ENCODE results near the gene SLC7A1.

SLC7A1 gene

DNA sequence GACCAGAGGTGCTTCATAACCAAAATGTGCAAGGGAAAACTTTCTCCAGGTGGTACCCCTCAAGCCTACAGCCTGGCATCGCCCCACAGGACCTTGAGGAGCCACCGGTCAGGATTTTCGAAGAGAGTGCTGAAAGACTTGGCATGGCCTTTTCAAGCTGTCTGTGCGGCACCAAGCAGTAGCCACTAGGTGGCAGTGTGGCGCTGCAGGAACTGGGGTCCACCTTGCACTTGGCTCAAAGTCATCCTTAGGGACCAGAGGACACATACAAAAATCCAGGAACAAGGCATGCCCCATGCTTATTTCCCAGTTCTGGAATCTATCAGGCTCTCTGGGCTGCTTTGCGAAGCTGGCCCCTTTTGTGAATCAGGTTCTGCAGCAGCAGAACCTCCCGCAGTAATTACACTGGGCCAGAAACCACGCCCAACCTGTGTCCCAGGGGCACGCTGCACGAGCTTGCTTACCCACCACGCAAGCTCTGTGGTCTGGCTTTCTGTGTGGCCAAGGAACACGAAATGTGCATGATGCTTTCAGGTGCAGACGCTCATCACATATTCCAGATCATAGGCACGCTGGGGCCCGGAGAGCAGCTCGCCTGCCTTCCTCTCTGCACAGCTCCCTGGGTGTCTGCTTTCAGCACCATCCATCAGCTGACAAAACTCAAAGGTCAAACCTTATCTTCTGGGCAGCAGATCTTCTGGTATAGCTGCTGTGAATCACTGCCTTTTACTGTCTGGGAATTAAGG is 87.2 kb downstream of the SLC7A1 start:
- no peak for DNase-seq

DNA sequence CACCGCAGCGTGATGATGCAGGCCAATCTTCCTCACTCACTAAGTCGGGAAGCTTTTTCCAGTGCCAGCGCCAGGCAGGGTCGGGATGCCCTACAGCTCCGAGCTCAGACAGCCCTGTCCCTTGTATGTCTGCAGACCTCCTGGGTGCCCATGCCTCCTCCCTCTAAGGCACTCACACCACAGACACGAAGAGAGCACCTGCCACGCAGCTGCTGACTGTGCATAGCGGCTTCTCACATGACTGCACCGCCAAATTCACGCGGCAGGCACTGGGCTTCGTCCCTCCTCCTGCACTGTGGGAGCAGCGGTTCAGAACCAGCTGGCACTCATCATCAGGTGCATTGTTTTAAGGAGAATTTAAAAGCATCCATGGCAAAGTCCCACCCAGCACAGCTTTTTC is 88.1 kb downstream of the SLC7A1 start:
- no peak for DNase-seq

DNA sequence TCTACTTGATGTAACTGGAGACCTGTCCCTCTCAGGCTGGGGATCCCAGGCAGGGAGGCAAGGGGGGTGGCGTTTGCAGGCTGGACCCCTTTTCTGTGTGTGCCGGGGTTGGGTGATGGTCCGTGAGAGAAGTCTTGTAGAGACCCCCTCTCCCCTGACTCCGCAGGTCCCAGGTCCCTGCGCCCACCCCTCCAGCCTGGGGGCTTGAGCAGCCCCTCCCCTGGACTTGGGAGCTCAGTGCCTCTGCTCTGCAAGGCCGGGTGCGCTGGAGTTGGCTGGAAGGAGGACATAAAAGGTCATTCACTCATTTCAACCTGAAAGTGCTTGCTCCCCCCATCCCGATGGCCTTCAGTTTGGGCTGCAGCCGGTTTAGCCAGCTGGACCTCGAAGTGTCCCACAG is 89.5 kb downstream of the SLC7A1 start:
- DNase-seq: no peak

DNA sequence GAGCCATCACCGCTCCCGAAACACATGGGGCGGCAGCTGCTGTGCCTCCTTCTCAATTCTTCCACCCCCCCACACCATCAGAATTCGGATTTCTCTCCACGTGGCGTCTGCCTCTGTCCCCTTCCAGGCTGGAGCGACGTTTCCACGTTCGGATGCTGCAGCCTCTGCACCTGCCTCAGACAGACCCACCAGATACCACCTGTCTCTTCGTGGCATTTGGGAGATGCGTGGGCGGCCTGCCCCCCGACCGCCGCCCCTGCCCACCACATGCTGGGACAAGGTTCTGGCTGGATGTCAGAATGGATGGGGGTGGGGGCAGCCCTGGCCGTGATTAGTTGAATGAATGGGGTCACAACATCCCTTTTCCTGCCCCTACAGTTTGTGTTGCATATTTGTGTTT is 90.0 kb downstream of the SLC7A1 start:
- no peak for DNase-seq

DNA sequence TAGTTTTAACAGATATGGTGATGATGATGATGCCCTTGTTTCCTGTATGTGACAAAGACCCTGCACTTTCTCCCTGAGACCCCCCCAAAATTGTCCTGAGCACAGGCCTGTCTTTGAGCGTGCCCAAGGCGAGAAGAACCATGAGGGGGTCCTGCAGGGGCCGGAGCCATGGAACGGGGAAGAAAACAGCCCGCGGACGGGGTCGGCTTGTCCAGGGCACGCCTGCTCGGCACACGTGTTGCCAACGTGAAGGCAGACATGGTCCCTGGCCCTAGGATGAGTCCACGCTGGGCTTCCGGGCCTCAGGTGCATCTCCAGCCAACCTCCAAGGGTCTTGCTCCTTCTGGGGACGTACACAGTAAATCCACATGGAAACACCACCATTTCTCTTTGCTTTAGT is 90.8 kb downstream of the SLC7A1 start:
- no peak for DNase-seq

DNA sequence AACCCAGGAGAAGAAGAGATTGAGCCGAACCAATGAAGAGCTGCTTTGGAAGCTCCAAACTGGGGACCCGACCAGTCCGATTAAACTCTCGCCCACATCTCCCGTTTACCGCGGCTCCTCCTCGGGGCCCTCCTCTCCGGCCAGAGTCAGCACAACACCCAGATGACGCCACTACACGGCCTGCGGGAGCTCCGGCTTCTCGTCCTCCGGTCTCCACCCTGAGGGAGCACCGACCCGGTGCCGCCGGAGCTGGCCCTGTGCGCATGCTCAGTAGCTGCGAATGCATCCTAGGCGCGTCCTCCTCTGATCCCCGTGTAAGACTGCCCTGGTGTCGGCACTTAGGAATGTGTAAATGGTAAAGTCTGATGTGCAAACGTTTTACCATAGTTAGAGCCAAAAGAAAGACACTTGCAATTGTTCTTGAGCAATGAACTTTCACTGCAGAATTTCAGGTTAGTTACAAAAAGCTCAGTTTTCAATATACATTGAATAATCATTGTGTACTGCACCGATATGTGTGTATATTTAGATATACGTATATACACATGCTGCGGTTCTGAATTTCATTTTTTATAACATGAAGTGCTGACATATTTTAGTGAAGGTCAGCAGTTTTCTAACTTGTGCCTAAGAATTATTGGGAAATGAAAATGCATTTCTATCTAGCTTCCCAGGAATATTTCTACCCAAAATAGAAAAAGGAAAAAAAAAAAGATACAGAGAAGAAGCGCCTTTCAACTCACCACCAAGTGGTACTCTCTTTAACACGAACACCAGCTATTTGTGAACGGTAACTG is 92.2 kb downstream of the SLC7A1 start:
- no peak for DNase-seq

DNA sequence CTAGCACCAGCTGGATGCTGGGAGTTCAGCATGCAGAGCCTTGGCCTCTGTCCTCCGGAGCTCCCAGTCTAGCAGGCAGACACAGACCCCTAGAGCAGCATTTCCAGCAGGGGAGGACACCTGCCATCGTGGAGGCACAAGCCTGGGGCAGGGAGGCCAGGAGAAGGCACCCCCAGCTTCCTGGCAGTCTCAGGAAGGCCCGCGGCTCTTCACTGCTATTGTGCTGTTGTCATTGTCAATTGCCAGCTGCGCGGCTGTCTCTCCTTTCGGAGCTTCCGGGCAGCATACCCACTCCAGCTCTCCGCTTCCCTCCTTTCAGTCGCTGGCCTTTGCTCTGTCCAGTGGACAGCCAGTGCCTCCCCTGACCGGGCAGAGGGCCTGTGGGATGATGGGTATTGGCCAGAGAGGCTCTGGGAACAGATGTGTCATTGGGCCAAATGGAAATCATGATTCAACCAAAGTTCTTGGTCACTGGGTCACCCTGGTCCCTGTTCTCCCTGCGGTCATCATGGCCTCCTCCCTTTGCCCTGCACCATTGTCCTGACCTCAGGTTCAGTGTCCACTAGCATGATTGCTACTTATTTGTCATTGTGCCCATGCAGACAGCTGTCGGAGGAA is 93.0 kb downstream of the SLC7A1 start:
- DNase-seq: no peak

DNA sequence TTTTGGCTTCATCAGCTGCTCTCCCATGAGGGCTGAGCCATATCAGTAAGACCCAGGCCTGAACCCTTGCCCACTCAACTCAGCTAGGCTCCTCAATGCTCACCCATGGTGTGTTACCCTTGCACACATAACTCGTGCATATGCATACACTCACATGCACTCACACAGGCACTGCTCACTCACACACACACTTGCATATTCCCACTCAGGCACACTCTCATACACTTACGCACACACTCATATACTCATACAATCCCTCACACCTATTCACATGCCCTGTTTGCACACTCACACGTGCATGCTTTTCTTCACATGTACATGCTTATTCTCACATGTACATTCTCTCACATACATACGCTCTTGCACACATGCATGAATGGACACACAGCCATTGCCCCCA is 93.8 kb downstream of the SLC7A1 start:
- DNase-seq: no peak

DNA sequence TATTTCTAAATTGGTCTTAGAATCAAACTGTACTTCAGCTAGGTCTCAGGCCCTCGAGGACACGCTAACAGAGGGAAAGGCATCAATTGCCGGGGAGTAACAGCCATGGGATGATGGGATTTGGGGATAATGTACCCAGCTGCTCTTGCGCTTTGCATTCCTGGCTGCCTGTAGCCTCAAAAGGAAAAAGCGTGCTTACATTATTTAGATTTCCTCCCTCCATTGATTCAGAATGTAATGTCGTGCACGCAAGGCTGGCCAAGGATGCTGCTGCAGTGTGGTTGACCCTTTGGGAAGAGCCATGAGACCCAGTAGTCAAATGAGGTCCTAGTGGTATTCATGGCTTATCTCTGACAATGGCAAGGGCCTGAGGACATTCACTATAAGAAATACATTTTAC is 95.1 kb downstream of the SLC7A1 start:
- DNase-seq: no peak

DNA sequence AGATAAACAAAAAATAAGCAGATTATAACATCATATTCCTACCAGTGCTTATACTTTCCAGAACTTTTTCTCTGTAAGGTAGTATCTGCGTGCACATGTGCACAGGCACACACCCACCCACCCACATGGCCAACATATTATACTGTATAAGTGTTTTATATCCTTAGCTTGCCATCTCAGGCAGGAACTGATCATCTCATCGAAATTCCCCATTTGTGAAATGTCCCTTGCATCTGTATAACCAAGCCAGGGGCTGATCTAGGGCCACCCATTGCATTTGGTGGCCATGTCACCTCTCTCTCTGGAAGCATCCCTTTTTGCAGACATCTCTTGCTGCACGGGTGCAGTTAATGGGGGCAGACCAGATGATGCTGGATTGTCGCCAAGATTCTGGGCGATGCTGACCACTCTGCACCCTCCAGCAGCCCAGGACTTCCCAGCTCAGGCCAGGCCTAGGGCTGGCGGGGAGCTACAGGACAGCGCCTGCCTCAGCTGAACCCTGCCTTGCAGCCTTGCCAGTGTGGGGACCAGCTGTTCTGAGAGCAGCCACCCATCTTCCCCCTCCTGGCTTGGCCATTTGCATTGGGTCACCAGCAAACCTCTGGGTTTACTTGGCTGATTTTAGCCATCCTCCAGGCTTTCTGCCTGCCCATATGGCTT is 95.9 kb downstream of the SLC7A1 start:
- DNase-seq: no peak

DNA sequence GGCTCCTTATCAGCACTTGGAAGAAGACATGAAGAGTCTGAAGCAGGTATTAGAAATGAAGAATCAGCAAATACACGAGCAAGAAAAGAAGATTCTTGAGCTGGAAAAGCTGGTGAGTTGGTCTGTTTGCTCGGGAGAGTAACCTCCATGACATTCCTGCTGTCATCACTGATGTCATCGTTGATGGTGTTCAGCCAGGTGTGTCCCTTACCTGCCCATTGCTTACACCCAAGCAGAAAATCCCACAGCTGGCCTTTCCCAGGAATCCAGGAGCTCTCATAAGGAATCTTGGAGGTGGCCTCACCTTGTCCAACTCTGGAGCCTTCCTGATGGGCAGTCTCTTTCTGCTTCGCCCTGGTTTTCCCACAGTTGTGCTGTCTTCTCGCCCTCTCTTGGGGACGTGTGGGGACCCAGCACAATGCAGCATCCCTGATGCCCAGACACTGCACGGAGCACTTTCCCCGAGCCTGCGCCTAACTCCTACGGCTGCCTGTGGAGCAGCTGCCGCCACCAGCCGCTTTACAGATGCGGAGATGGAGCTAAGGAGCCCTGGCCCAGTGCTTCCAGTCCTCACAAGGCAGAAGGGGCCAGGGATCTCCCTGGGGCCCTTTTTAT is 97.0 kb downstream of the SLC7A1 start:
- no peak for DNase-seq

DNA sequence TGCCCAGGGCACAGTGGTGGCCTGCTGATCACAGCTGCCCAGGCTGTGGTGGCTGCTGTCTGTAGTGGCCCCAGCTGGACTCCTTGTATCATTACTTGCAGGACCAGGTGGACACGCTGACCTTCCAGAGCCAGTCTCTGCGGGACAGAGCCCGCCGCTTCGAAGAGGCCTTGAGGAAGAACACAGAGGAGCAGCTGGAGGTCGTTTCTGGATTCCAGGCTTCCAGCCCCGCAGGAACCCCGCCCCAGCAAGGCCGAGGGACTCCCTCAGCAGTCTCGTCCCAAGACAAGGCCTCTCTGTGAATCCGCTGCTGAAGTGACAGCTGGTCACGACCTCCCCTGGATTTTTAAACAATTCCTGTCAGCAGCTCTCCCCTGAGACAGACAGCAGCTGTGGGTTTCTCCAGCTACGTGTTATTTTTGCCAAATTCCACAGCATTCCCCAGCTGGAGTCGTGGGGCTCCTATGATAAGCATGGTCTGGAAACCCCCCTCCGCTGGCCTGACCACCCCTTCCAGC is 98.3 kb downstream of the SLC7A1 start:
- no peak for DNase-seq

DNA sequence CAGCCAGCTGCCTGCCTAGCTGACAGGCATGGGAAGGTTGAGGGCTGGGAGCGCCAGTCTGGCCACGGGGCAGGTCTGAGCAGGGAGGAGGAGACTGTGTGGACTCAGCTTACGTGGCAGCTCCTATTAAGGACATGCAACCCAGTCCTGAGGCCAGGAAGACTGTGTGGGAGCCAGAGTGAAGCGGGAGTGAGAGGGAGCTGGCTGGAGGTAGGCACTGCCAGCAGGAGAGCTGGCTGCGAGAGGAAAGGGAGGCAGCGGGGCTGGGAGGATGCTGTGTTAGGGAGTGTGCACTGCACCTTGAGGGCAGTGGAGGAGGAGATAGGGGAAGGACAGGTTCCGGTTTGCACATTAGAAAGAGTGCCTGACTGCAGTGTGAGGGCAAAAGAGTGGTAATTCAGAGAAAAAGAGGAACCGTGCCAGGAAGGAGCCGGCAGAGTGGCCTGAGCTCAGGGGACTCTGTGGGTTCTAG is 99.2 kb downstream of the SLC7A1 start:
- no peak for DNase-seq

DNA sequence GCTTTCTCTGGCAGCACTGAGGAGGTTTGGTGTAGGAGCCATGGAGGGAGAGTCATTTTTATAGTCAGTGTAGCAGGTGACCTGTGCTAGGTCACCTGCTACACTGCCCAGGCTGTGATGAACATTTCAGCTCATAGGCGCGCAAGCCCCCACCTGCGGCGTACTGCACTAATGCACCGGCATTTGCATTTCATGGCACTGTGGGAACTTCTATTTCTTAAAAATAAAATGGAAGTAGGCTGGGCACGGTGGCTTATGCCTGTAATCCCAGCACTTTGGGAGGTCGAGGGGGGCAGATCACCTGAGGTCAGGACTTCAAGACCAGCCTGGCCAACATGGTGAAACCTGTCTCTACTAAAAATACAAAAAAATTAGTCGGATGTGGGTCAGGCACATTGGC is 101.0 kb downstream of the SLC7A1 start:
- DNase-seq: no peak

DNA sequence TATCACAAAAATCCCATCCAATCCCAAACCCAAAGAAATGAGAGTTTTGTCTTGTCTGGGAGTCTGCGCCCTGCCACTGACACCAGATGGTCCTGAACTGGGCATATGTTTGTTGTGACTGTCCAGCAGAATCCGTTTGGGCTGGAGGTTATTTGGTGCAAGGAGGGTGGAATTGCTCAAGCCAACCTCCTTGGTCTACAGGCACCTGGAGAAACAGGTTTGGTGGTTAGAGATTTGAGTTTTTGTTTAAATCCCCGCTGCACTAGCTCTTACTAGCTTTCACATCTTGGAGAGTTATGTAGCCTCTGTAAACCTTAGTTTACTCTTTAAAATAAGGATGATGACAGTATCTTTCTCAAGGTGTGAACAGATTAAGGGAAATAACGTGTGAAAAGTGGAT is 101.7 kb downstream of the SLC7A1 start:
- no peak for DNase-seq

DNA sequence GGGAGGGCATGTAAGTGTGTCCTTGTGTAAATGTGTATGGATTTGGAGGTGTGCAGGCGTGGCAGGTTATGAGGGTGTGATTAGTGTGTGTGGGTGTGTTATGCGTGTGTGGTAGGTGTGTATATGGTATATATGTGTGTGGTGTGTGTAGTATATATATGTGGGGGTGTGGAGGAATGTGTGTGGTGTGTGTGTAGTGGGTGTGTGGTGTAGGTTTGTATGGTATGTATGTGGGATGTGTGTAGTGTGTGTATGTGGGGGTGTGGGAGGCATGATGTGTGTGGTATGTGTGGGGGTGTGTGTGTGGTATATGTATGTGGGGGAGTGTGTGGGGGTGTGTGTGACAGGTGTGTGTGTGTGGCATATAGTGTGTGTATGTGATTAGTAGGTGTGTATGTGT is 104.2 kb downstream of the SLC7A1 start:
- DNase-seq: no peak

DNA sequence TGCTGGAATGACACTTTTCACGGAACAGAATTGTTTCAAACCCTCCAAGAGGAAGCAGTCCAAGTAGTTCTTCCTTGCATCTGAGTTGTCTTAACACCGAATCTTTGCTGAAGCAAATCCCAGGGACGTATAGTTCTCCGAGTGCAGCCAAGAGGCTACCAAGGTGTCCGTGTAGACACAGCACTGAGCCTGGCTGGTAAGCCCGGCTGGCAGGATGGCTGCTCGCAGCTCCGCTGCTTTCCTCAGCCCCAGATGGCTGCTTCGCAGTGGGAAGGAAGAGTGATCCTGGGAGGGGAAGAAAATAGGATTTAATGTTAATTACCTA is 105.0 kb downstream of the SLC7A1 start:
- DNase-seq: no peak

DNA sequence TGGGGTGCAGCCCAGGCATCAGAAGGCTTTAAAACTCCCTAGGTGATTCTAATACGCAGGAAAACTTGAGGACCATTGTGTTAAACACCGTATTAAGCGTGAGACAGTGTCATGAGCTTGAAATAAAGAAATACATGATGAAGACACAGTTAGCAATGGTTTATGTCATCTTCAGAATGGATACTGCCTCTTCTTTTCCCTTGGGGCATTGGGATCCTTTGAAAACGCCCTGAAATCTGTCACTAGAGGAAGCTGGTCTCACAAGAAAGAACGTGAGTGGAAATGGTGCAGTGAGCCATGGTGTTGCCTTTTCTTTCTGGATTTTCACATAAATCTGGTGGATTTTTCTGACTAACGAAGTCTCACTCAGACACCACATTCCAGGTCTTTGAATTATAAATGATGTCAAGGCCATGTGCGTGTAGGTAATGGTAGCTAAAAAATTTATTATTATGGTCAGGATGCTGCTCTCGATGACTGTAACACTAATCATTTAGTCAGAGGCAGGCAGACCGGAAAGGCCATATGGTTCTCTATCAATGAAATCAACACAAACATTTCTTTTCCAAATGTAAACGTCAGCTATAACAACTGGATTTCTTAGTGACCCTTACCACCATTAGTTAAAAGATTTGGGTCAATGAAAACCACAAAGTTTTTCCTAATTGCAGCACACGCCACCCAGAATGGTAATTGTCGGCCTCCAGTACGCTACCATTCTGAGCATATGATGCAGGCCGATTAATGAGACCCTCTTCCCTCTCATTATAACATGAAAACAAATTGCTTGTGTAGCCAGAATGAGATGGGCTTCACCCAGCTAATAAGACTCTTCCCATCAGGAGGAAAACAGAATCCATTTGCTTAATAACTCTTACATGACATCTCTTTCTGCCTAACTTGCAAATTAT is 105.6 kb downstream of the SLC7A1 start:
- no peak for DNase-seq

DNA sequence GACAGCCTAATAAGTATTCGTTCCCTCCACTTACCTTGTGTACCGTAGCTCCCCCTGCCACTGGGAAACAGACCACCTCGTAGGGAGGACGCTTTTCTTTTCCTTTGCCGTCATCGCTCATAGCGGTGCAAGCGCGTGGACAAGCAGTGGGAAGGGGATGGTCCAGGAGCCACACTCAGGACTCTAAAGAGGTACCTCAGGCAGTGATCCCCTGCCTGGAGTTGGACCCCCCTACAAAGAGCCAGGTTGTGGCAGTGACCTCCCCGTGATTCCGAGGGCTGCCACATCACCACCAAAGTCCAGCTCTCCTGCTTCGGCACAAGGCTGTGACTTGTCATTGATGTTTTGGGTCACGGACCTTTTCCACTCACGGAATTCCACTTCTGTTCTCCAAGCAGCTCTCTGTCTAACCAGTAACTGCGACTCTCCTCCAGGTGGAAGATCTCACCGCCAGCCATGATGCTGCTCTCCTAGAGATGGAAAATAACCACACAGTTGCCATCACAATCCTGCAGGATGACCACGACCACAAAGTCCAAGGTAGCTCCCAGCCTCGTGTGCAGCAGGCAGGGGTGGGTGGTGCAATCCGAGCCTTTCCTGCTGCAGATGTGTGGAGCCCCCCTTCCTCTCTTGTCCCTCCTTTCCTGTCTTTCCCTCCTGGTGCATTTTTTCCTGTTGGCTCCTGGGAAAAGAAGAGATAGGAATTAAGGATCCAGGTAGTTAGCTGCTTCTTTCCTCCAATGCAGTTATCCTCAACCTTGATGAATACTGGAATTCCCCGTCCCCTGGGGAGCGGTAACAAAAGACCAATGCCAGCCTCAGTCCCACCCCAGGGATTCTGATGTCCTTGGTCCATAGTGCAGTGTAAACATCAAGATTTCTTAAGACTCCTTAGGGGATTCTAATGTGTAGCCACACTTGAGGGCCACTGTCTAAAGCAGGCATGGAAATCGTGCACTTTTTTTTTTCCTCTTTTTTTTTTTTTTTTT is 107.7 kb downstream of the SLC7A1 start:
- no peak for DNase-seq

DNA sequence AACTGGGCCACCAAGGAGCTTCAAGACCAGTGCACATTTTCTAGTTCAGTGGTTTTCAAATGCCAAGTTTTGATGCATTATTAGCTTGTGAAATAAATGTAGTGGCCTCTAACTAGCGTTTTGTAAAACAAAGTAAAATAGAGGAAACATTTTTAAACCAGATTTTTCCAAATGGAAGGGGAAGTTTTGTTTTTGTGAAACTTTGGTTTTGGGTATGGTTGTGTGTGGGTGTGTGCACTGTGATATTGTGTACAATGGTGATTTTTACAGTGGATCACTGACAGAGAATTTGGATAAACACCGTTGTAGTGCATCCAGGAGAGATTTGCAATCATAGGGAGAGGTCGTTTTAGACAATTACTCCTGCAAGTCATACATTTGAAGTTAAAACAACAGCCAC is 108.9 kb downstream of the SLC7A1 start:
- DNase-seq: no peak

DNA sequence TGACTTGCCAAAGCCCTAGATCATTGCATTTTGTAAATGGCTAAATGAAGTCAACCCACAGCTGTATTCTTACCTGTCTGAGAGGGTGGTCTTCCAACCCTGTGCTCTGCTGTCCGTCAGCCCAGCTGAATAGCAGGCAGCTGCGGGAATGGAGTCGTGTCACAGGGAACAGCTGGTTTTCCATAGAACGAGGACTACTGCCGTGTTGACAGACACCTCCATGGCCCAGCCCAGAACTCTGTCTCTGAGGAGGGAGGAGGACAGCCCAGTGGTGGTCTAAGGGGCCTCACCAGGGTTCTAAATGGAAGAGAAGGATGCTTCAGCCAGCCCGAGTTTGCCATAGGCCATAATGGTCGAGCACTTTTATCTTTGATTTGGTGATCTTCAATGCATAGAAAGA is 110.7 kb downstream of the SLC7A1 start:
- DNase-seq: no peak
